Liver (tissue), 9 donors: ENCODE measurements around the gene INPP5J. TPM values are rescaled to one million over a fixed set of nuclear protein-coding genes. Genes with fewer than 3 reads are reported as not detected.

Experiments
- DNase-seq: peaks from one replicate; pipeline ENCODE4 v3.0.0-alpha.2; 2017; ENCODE audit warnings: low spot score
- H3K27ac ChIP-seq, 2 donors: one replicate each; pipeline ENCODE4 v1.7.0; 2013; ENCODE audit warnings: inconsistent platforms in 2 of 2, low read length in 2 of 2, control low read depth in 1 of 2, low read depth in 1 of 2, mild to moderate bottlenecking in 1 of 2
- H3K27me3 ChIP-seq, 4 donors: one replicate each; pipeline versions ENCODE4 v1.6.1 to v1.7.0; 2013; ENCODE audit warnings: low read length in 3 of 4, inconsistent platforms in 1 of 4, mild to moderate bottlenecking in 1 of 4, moderate library complexity in 1 of 4; ENCODE audit not compliant: control insufficient read depth in 4 of 4, insufficient read depth in 4 of 4
- H3K36me3 ChIP-seq, 4 donors: one replicate each; pipeline versions ENCODE4 v1.6.1 to v1.7.0; 2013; ENCODE audit warnings: low read length in 3 of 4, mild to moderate bottlenecking in 3 of 4, low read depth in 1 of 4, moderate library complexity in 1 of 4; ENCODE audit not compliant: control insufficient read depth in 4 of 4, insufficient read depth in 3 of 4
- H3K4me1 ChIP-seq, 4 donors: one replicate each; pipeline versions ENCODE4 v1.6.1 to v1.7.0; 2013; ENCODE audit warnings: low read length in 3 of 4, mild to moderate bottlenecking in 3 of 4, moderate library complexity in 1 of 4; ENCODE audit not compliant: control insufficient read depth in 4 of 4, insufficient read depth in 4 of 4
- H3K4me3 ChIP-seq, 3 donors: one replicate each; pipeline versions ENCODE4 v1.6.1 to v1.7.0; 2013; ENCODE audit warnings: low read length in 3 of 3, control low read depth in 1 of 3, low read depth in 1 of 3, mild to moderate bottlenecking in 1 of 3
- H3K9ac ChIP-seq, 2 donors: one replicate each; pipeline ENCODE4 v1.7.0; 2013; ENCODE audit warnings: low read length in 2 of 2, mild to moderate bottlenecking in 2 of 2, moderate library complexity in 2 of 2, control low read depth in 1 of 2, low read depth in 1 of 2
- H3K9me3 ChIP-seq, 4 donors: one replicate each; pipeline versions ENCODE4 v1.6.1 to v1.7.0; 2013; ENCODE audit warnings: low read length in 3 of 4; ENCODE audit not compliant: control insufficient read depth in 4 of 4
- CTCF ChIP-seq: fragments of 150-350 bp; IDR thresholded peaks from 2 replicates; pipeline ENCODE4 v1.5.1; 2017; ENCODE audit warnings: improper control_type of control experiment, low read depth, low read length; ENCODE audit not compliant: missing input control
- EGR1 ChIP-seq, 2 donors: IDR thresholded peaks; 2 replicates each; pipeline ENCODE4 v1.6.1; 2016 to 2018; ENCODE audit warnings: antibody characterized with exemption in 2 of 2, low read depth in 2 of 2
- FOXA1 ChIP-seq: IDR thresholded peaks from 2 replicates; pipeline ENCODE4 v1.6.1; 2016; ENCODE audit warnings: antibody characterized with exemption
- GABPA ChIP-seq, 2 donors: IDR thresholded peaks in 1 of 2; conservative IDR thresholded peaks in 1 of 2; 2 replicates each; pipeline ENCODE4 v1.6.1; 2016; ENCODE audit warnings: antibody characterized with exemption in 2 of 2, mild to moderate bottlenecking in 1 of 2, moderate library complexity in 1 of 2
- HNF4A ChIP-seq, 2 donors: conservative IDR thresholded peaks; 2 replicates each; pipeline ENCODE4 v1.6.1; 2016; ENCODE audit warnings: antibody characterized with exemption in 2 of 2, mild to moderate bottlenecking in 2 of 2
- JUND ChIP-seq, 2 donors: IDR thresholded peaks; 2 replicates each; pipeline ENCODE4 v1.6.1; 2016; ENCODE audit warnings: antibody characterized with exemption in 2 of 2
- MAX ChIP-seq: IDR thresholded peaks from 2 replicates; pipeline ENCODE4 v1.6.1; 2016; ENCODE audit warnings: antibody characterized with exemption
- NR2F2 ChIP-seq: IDR thresholded peaks from 2 replicates; pipeline ENCODE4 v1.6.1; 2016; ENCODE audit warnings: antibody characterized with exemption
- RAD21 ChIP-seq, 2 donors: IDR thresholded peaks; 2 replicates each; pipeline ENCODE4 v1.6.1; 2016; ENCODE audit warnings: antibody characterized with exemption in 2 of 2, mild to moderate bottlenecking in 2 of 2
- REST ChIP-seq: IDR thresholded peaks from 2 replicates; pipeline ENCODE4 v1.6.1; 2016; ENCODE audit warnings: antibody characterized with exemption, mild to moderate bottlenecking
- YY1 ChIP-seq: IDR thresholded peaks from 2 replicates; pipeline ENCODE4 v1.6.1; 2016; ENCODE audit warnings: antibody characterized with exemption, mild to moderate bottlenecking
- WGBS: extraction: QIAGEN DNeasy Blood & Tissue Kit; methylation state at CpG from one replicate; pipeline ENCODE4 v1.1.7; 2013; 5-methylcytosine and 5-hydroxymethylcytosine counted together
- polyA plus RNA-seq, 2 donors: library from polyadenylated mRNA; stranded (reverse) in 1 of 2; unstranded in 1 of 2; fragments of 200-250 nt in 1 of 2; fragments of >200 nt in 1 of 2; fragmentation: Nextera tagmentation in 1 of 2; extraction: Ambion mirVana in 1 of 2; gene quantifications; one replicate each; pipeline versions ENCODE4 v1.2.1 to v1.2.3, GENCODE V29; 2013 to 2015
- total RNA-seq, 2 donors: library from RNA; depleted of rRNA; stranded (reverse); fragments of >200 nt; gene quantifications; one replicate each; pipeline ENCODE4 v1.2.3, GENCODE V29; 2014
- TF ChIP-seq, protein P1 (sequence below): IDR thresholded peaks from 2 replicates; pipeline ENCODE4 v1.6.1; 2016; ENCODE audit warnings: antibody characterized with exemption
- TF ChIP-seq, protein P2 (sequence below): IDR thresholded peaks from 2 replicates; pipeline ENCODE4 v1.6.1; 2016; ENCODE audit warnings: antibody characterized with exemption
- donor health status: healthy.
- donor health status: healthy.
- donor health status: healthy.
- donor health status: healthy.
- donor health status: healthy.

INPP5J gene
- total and polyA plus RNA-seq, 4 donors = 0.06 to 0.17 (median 0.11) TPM

GRCh38 chr22:31081963-31082605, 40.7 kb upstream of the INPP5J start:
- WGBS = 62% methylated on average over 6 of the region's 6 CpGs
- H3K27me3 ChIP-seq = no peaks in the 10 kb centered on the region
- H3K9me3 ChIP-seq = no peaks in the 10 kb centered on the region
- H3K27ac ChIP-seq = peak overlapping the region; percentile 64 to 80
- TF ChIP-seq JUND (IDR thresholded peaks at IDR 0.05) (no peak), NR2F2 (peak; percentile 28)
- TF ChIP-seq, protein P1, sequence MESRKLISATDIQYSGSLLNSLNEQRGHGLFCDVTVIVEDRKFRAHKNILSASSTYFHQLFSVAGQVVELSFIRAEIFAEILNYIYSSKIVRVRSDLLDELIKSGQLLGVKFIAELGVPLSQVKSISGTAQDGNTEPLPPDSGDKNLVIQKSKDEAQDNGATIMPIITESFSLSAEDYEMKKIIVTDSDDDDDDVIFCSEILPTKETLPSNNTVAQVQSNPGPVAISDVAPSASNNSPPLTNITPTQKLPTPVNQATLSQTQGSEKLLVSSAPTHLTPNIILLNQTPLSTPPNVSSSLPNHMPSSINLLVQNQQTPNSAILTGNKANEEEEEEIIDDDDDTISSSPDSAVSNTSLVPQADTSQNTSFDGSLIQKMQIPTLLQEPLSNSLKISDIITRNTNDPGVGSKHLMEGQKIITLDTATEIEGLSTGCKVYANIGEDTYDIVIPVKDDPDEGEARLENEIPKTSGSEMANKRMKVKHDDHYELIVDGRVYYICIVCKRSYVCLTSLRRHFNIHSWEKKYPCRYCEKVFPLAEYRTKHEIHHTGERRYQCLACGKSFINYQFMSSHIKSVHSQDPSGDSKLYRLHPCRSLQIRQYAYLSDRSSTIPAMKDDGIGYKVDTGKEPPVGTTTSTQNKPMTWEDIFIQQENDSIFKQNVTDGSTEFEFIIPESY = no peak
- peak; percentile 35 for DNase-seq
- H3K36me3 ChIP-seq = no peaks in the 10 kb centered on the region
- peak overlapping the region in 1 of 2 donors; percentile 39 for H3K9ac ChIP-seq
- peak overlapping the region; percentile 40 to 53 (median 47) for H3K4me3 ChIP-seq
- peaks cover 3 to 29% (median 15%) of the 10 kb centered on the region in 4 donors for H3K4me1 ChIP-seq

DNA sequence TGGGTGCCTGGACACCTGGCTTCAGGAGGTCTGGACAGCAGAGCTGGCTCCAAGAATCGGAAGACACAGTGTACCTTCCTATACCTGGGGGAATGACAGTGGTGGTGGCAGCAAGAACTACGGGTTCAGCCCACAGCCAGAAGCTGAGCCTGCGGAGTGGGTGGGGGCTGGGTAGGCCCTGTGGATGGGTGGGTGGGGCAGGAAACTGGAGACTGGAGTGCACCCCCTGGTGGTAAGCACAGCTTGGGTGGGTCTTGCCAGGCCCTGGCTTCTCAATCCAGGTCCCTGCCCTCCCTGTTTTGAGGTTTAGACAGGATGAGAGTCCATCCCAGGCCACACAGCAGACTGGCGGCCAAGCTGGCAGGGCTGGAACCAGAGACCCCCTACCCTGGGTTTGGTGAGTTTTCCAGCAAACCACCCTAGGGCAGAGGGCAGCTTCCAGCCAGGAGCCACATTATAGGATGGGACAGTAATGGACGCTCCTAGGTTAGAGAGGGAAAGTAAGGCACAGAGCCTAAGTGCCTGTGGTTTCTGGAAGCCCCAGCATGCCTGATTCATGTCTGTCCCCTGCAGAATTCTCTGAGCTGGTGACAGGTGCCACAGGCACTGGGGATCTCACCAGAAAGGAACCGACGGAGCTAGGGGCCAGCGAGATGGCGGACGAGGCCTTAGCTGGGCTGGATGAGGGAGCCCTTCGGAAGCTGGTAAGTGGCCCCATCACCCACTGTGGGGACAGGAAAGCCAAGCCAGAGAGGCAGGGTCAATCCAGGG, 40.0 kb upstream of the INPP5J start:
- H3K27me3 ChIP-seq = no peaks in the 10 kb centered on the region
- no peaks in the 10 kb centered on the region for H3K36me3 ChIP-seq
- no peak overlapping the region for H3K9ac ChIP-seq
- DNase-seq = peak; percentile 79
- peaks cover 3 to 29% (median 15%) of the 10 kb centered on the region in 4 donors for H3K4me1 ChIP-seq
- H3K27ac ChIP-seq = peak overlapping the region; percentile 64 to 80
- TF ChIP-seq RAD21 (IDR thresholded peaks at IDR 0.05) (peak; percentile 53 to 71), CTCF (peak; percentile 34)
- TF ChIP-seq, protein P2, sequence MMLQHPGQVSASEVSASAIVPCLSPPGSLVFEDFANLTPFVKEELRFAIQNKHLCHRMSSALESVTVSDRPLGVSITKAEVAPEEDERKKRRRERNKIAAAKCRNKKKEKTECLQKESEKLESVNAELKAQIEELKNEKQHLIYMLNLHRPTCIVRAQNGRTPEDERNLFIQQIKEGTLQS = no peak
- 68% methylated on average over 11 of the region's 11 CpGs for WGBS
- H3K4me3 ChIP-seq = peak overlapping the region; percentile 24 to 47 (median 40)
- no peaks in the 10 kb centered on the region for H3K9me3 ChIP-seq

DNA sequence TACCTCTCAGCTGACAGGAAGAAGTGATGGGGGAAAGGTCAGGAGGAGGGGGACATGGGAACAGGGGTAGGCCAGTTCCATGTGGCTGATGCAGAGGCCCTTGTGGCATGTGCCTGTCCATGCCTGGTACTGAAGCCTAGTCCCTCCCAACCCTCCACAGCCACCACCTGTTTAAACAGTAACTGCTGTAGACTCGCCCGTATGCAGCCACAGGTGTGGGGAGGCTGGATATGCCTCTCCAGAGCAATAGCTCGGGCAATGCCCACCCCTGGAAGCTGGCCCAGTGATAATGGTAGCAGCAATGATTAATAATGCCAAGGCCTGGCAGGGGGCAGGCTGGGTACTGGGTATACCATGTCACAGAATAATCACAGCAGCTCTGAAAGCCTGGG, 39.4 kb upstream of the INPP5J start:
- WGBS = 68% methylated on average over 3 of the region's 3 CpGs
- Histone ChIP-seq H3K4me1 (peaks cover 3 to 29% (median 15%) of the 10 kb centered on the region in 4 donors), H3K27me3 (no peaks in the 10 kb centered on the region), H3K27ac (peak overlapping the region; percentile 56 to 64), H3K9ac (no peak overlapping the region), H3K4me3 (peak overlapping the region in 2 of 3 donors; percentile 12 to 47), H3K9me3 (no peaks in the 10 kb centered on the region), H3K36me3 (no peaks in the 10 kb centered on the region)
- peak; percentile 33 for DNase-seq
- TF ChIP-seq HNF4A (conservative IDR thresholded peaks at IDR 0.05) = no peak
- TF ChIP-seq EGR1 (IDR thresholded peaks at IDR 0.05; ENCODE audit: low read depth in 2 of 2) = no peak
- TF ChIP-seq CTCF = no peak
- TF ChIP-seq YY1 = no peak
- no peak for TF ChIP-seq GABPA (IDR thresholded peaks at IDR 0.05 in 1 of 2, conservative IDR thresholded peaks at IDR 0.05 in 1 of 2)
- no peak for TF ChIP-seq NR2F2
- no peak for TF ChIP-seq JUND (IDR thresholded peaks at IDR 0.05)
- TF ChIP-seq MAX = no peak
- TF ChIP-seq FOXA1 = no peak
- TF ChIP-seq REST = no peak
- TF ChIP-seq RAD21 (IDR thresholded peaks at IDR 0.05) = no peak
